CD8-positive, alpha-beta memory T cell (primary cell): ENCODE results near the gene CPPED1. TPM values are rescaled to one million over a fixed set of nuclear protein-coding genes. Genes with fewer than 3 reads are reported as not detected.
"Not testable (repeated sequence)": the region's sequence is repeated elsewhere in the genome, so short reads cannot be mapped to it uniquely, and the experiment has no call there.

Source experiments
- CTCF ChIA-PET: fragments of 350-600 bp; sonication (Branson Sonifier 250); formaldehyde crosslinking; loops from one replicate; lab custom pipeline; 2021; ENCODE audit warnings: antibody characterized with exemption; lab: Charles Lee
- POLR2A ChIA-PET: fragments of 350-600 bp; sonication (Branson Sonifier 250); formaldehyde crosslinking; loops from one replicate; lab custom pipeline; 2021; ENCODE audit warnings: antibody characterized with exemption; lab: Charles Lee
- DNase-seq, 5 donors: peaks; one replicate each; pipeline versions ENCODE4 v3.0.0 to v3.0.0-alpha.2; 2020 to 2022; ENCODE audit warnings: mixed read lengths in 1 of 5
- H3K27ac ChIP-seq: one replicate; pipeline ENCODE4 v1.7.0; 2013; ENCODE audit warnings: low read depth, mild to moderate bottlenecking, low read length, moderate library complexity
- H3K27me3 ChIP-seq: 2 replicates; pipeline ENCODE4 v1.7.0; 2013; ENCODE audit warnings: low read length, mild to moderate bottlenecking; ENCODE audit not compliant: insufficient read depth, poor library complexity, severe bottlenecking
- H3K36me3 ChIP-seq: 2 replicates; pipeline ENCODE4 v1.7.0; 2013; ENCODE audit warnings: mild to moderate bottlenecking, low read length, moderate library complexity; ENCODE audit not compliant: insufficient read depth
- H3K4me1 ChIP-seq: 2 replicates; pipeline ENCODE4 v1.7.0; 2013; ENCODE audit warnings: mild to moderate bottlenecking, low read length, moderate library complexity; ENCODE audit not compliant: insufficient read depth
- H3K4me3 ChIP-seq: 2 replicates; pipeline ENCODE4 v1.7.0; 2013; ENCODE audit warnings: mild to moderate bottlenecking, low read length
- H3K9me3 ChIP-seq: 2 replicates; pipeline ENCODE4 v1.7.0; 2013; ENCODE audit warnings: mild to moderate bottlenecking, low read length
- H3K27ac Mint-ChIP-seq, 8 donors: one replicate each; pipeline ENCODE4 v1.8.0; 2020 to 2021; ENCODE audit warnings: mixed read lengths in 8 of 8, mild to moderate bottlenecking in 6 of 8, inconsistent platforms in 3 of 8, moderate library complexity in 3 of 8
- H3K27me3 Mint-ChIP-seq, 2 donors: one replicate each; pipeline ENCODE4 v1.8.0; 2020 to 2021; ENCODE audit warnings: mixed read lengths in 2 of 2, mild to moderate bottlenecking in 1 of 2, moderate library complexity in 1 of 2
- H3K36me3 Mint-ChIP-seq, 3 donors: one replicate each; pipeline ENCODE4 v1.8.0; 2020 to 2021; ENCODE audit warnings: mixed read lengths in 3 of 3, inconsistent platforms in 1 of 3, mild to moderate bottlenecking in 1 of 3
- H3K4me1 Mint-ChIP-seq, 3 donors: one replicate each; pipeline ENCODE4 v1.8.0; 2020 to 2021; ENCODE audit warnings: mixed read lengths in 3 of 3, inconsistent platforms in 1 of 3, mild to moderate bottlenecking in 1 of 3
- H3K4me3 Mint-ChIP-seq, 7 donors: one replicate each; pipeline ENCODE4 v1.8.0; 2020 to 2021; ENCODE audit warnings: mixed read lengths in 7 of 7, mild to moderate bottlenecking in 6 of 7, moderate library complexity in 4 of 7, inconsistent platforms in 2 of 7
- H3K9me3 Mint-ChIP-seq, 5 donors: one replicate each; pipeline ENCODE4 v1.8.0; 2020 to 2022; ENCODE audit warnings: mixed read lengths in 5 of 5, mild to moderate bottlenecking in 3 of 5, moderate library complexity in 2 of 5, inconsistent platforms in 1 of 5
- polyA plus RNA-seq: library from polyadenylated mRNA; unstranded; fragments of 300-500 nt; fragmentation: Illumina TruSeq; gene quantifications from one replicate; pipeline ENCODE4 v1.2.3, GENCODE V29; 2021
- total RNA-seq, 2 experiments: library from RNA; stranded (reverse); gene quantifications; one replicate each; pipeline ENCODE4 v1.2.3, GENCODE V29; 2021

The CPPED1 gene
- total and polyA plus RNA-seq, 3 experiments from 2014 or later: 5.2 to 9.8 (median 7.3) TPM

DNA sequence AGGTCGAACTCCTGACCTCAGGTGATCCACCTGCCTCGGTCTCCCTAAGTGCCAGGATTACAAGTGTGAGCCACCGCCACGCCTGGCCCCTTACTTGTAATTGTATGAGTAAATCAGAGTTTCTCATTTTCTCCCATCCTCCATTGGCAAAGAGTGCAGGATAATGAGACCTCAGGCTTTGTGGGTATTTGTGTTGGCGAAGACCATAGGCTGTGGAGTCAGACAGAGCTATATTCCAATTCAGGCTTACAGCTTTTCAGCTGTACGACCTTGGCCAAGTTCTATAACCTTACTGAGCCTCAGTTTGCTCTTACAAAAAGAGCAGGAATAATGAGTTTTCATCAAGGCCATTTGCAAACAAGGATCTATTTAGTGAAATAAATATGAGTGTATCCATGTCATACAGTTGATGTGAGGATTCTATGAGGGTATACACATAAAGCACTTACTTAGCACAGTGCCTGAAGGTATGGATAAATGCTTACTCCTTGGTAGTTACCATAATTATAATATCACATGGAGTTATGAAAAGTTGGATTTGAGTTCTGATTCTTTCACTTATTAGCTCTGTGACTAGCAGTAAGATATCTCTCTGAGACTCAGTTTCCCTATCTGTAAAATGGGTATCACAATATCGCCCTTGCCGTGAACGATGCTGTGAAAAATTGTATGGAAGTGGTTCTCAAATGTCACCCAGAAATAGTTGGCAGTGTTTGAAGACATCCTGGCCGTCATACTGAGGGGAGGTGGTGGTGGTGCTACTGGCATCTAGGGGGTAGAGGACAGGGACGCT lies 25.6 kb upstream of the CPPED1 start:
- H3K27me3 Mint-ChIP-seq: peaks cover 19 to 32% of the 10 kb centered on the region in 2 donors
- POLR2A ChIA-PET: no interaction called here

DNA sequence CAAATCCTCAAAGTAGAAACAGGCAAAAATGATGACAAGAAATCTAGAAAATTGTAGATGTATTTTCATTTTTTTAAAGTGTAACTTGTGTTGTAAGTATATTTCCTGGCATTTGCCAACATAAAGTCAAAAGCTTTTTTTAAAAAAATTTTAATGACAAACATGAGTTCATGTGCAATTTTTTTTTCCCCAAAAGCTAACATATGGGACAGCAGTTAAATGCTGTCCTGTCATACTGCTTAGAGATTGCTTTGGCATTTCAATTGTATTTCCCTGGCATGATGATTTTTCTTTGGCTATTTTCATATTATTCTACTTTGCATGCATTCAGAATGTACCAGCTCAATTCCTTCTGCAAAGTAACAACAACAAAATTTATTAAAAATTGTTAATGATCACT lies 24.5 kb upstream of the CPPED1 start:
- Mint-ChIP-seq H3K4me1 (no peaks in the 10 kb centered on the region), H3K4me3 (no peak overlapping the region), H3K27me3 (peaks cover 15 to 29% of the 10 kb centered on the region in 2 donors), H3K9me3 (no peaks in the 10 kb centered on the region), H3K27ac (no peak overlapping the region), H3K36me3 (no peaks in the 10 kb centered on the region)
- POLR2A ChIA-PET: no interaction called here
- Histone ChIP-seq H3K36me3 (no peaks in the 10 kb centered on the region), H3K27me3 (no peaks in the 10 kb centered on the region), H3K4me3 (no peak overlapping the region), H3K27ac (no peak overlapping the region), H3K4me1 (no peaks in the 10 kb centered on the region), H3K9me3 (no peaks in the 10 kb centered on the region)
- CTCF ChIA-PET: interaction anchor here (1.4 kb wide), 1 partner anchor 10 kb away, joined by 3 read pairs; no protein-coding TSS in a partner anchor
- no peak for DNase-seq

More for the DNA sequence above, 25.6 kb upstream of the CPPED1 start:
- CTCF ChIA-PET: no interaction called here
- Mint-ChIP-seq H3K4me3 (no peak overlapping the region), H3K9me3 (no peaks in the 10 kb centered on the region), H3K4me1 (no peaks in the 10 kb centered on the region), H3K27ac (no peak overlapping the region), H3K36me3 (no peaks in the 10 kb centered on the region)
- Histone ChIP-seq H3K27ac (no peak overlapping the region), H3K27me3 (no peaks in the 10 kb centered on the region), H3K36me3 (no peaks in the 10 kb centered on the region), H3K4me3 (no peak overlapping the region), H3K9me3 (no peaks in the 10 kb centered on the region), H3K4me1 (no peaks in the 10 kb centered on the region)
- DNase-seq: no peak

DNA sequence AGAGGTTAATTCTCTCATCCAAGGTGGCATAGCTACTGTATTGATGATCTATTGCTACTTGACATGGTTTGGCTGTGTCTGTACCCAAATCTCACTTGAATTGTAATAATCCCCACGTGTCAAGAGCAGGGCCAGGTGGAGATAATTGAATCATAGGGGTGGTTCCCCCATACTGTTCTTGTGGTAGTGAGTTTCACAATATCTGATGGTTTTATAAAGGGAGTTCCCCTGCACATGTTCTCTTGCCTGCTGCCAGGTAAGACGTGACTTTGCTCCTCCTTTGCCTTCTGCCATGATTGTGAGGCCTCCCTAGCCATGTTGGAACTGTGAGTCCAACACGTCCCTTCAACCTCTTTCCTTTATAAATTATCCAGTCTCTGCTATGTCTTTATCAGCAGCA lies 22.9 kb upstream of the CPPED1 start:
- H3K4me3 Mint-ChIP-seq: no peak overlapping the region
- POLR2A ChIA-PET: no interaction called here
- no peaks in the 10 kb centered on the region for H3K9me3 Mint-ChIP-seq
- H3K27ac Mint-ChIP-seq: no peak overlapping the region
- no peaks in the 10 kb centered on the region for H3K27me3 ChIP-seq
- H3K4me1 Mint-ChIP-seq: no peaks in the 10 kb centered on the region
- CTCF ChIA-PET: no interaction called here
- H3K4me1 ChIP-seq: no peaks in the 10 kb centered on the region
- no peaks in the 10 kb centered on the region for H3K9me3 ChIP-seq
- H3K36me3 Mint-ChIP-seq: peaks cover 0 to 2% (median 0%) of the 10 kb centered on the region in 3 donors
- H3K4me3 ChIP-seq: no peak overlapping the region
- no peak for DNase-seq
- no peaks in the 10 kb centered on the region for H3K36me3 ChIP-seq
- H3K27ac ChIP-seq: no peak overlapping the region
- H3K27me3 Mint-ChIP-seq: peaks cover 14 to 20% of the 10 kb centered on the region in 2 donors

DNA sequence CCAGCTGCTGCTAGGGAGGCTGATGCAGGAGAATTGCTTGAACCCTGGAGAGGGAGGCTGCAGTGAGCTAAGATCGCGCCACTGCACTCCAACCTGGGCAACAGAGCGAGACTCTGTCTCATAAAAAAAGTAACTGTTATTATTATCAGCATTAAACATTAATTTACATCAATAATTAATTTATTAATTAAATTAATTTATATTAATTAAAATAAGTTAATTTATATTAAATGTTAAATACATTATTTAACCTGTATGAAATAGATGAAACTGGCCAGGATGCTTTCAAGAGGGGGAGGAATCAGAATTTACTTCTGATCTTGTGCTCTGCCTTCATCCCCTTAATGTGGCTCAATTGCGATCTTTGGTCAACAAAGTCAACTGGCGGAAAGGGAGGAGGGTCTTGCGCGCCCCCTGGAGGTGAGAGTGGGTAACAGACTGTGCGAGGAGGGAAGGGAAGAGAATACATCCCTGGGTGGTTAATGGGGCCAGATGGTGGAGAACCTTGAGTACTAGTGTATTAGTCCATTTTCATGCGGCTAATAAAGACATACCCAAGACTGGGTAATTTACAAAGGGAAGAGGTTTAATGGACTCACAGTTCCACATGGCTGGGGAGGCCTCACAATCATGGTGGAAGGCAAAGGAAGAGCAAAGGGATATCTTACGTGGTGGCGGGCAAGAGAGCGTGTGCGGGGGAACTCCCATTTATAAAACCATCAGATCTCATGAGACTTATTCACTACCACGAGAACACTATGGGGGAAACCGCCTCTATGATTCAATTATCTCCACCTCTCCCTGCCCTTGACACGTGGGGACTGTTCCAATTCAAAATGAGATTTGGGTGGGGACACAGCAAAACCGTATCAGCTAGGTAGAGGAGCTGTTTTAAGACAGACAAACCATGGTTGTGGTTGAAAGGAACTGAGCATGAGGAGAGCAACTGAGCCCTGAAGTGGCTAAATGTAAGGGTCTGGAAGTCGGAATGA lies 15.7 kb upstream of the CPPED1 start:
- H3K9me3 ChIP-seq: no peaks in the 10 kb centered on the region
- ChIA-PET POLR2A (no interaction called here), CTCF (interaction anchor here (0.9 to 1.5 kb wide), 4 partner anchors 9 to 728 kb away, joined by 3 to 6 read pairs (median 3); no protein-coding TSS in a partner anchor)
- DNase-seq: peak; percentile 46 to 74 (median 57)
- Mint-ChIP-seq H3K27me3 (peaks cover 8 to 12% of the 10 kb centered on the region in 2 donors), H3K27ac (no peak overlapping the region), H3K36me3 (peaks cover 0 to 2% (median 0%) of the 10 kb centered on the region in 3 donors), H3K9me3 (no peaks in the 10 kb centered on the region), H3K4me3 (no peak overlapping the region), H3K4me1 (peaks cover 0 to 5% (median 0%) of the 10 kb centered on the region in 3 donors)
- H3K27me3 ChIP-seq: no peaks in the 10 kb centered on the region
- no peaks in the 10 kb centered on the region for H3K4me1 ChIP-seq
- no peaks in the 10 kb centered on the region for H3K36me3 ChIP-seq
- H3K27ac ChIP-seq: no peak overlapping the region
- no peak overlapping the region for H3K4me3 ChIP-seq

DNA sequence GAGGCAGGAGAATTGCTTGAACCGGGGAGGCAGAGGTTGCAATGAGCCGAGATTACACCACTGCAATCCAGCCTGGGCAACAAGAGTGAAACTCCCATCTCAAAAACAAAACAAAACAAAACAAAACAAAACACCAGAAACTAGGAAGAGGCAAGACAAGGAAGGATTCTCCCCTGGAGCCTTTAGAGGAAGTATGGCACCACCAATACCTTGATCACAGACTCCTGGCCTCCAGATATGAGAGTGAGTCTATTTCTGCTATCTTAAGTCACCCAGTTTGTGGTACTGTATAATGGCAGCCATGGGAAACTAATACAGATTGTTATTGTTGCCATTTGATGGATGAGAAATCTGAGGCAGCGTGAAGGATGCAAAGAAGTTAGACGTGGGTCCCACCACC lies 14.6 kb upstream of the CPPED1 start:
- H3K4me1 ChIP-seq: no peaks in the 10 kb centered on the region
- no peak overlapping the region for H3K27ac Mint-ChIP-seq
- CTCF ChIA-PET: interaction anchor here (0.9 to 1.5 kb wide), 5 partner anchors 10 to 727 kb away, joined by 3 to 6 read pairs (median 3); partner anchors contain the start of gene CPPED1

DNA sequence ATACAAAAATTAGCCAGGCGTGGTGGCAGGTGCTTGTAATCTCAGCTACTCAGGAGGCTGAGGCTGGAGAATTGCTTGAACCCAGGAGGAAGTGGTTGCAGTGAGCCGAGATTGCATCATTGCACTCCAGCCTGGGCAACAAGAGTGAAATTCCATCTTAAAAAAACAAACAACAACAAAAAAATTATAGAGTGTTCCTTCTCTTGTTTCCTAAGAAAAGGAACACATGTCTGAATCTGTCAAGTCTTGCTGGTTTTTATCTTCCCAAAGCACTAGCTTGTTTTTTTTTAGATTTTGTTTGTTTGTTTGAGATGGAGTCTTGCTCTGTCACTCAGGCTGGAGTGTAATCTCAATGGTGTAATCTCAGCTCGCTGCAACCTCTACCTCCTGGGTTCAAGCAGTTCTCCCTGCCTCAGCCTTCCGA lies 13.1 kb upstream of the CPPED1 start:
- H3K27ac Mint-ChIP-seq, H3K36me3 ChIP-seq, H3K9me3 Mint-ChIP-seq, H3K4me3 Mint-ChIP-seq, H3K4me3 ChIP-seq, H3K4me1 ChIP-seq, H3K36me3 Mint-ChIP-seq, POLR2A ChIA-PET, DNase-seq, H3K27ac ChIP-seq, H3K4me1 Mint-ChIP-seq, H3K27me3 ChIP-seq, H3K9me3 ChIP-seq: not testable (repeated sequence)
- peaks cover 8 to 14% of the 10 kb centered on the region in 2 donors for H3K27me3 Mint-ChIP-seq
- CTCF ChIA-PET: interaction anchor here (1.1 to 1.4 kb wide), 2 partner anchors 244 to 722 kb away, joined by 3 to 10 read pairs; no protein-coding TSS in a partner anchor

More for the DNA sequence above, 14.6 kb upstream of the CPPED1 start:
- Mint-ChIP-seq H3K27me3 (peaks cover 8 to 14% of the 10 kb centered on the region in 2 donors), H3K9me3 (no peaks in the 10 kb centered on the region), H3K4me1 (peaks cover 0 to 5% (median 0%) of the 10 kb centered on the region in 3 donors), H3K36me3 (peaks cover 0 to 2% (median 0%) of the 10 kb centered on the region in 3 donors), H3K4me3 (no peak overlapping the region)
- Histone ChIP-seq H3K4me3 (no peak overlapping the region), H3K9me3 (no peaks in the 10 kb centered on the region), H3K36me3 (no peaks in the 10 kb centered on the region), H3K27ac (no peak overlapping the region), H3K27me3 (no peaks in the 10 kb centered on the region)
- no peak for DNase-seq
- POLR2A ChIA-PET: no interaction called here

DNA sequence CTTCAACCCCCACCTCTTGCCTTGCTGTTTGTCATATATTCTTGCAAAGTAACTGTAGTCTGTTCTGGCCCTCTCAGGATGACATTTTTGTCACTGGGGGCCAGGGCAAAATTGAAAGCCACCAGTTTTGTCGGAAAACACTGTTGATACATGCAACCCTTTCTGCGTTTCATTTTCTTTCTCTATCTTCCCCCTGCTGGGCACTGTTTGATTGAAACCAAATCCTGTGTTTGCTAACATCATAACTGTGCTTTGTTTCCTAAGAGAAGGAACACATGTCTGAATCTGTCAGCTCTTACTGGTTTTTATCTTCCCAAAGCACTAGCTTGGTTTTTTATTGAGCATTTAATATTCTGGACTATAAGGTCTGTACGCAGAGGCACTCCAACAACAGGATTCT lies 11.7 kb upstream of the CPPED1 start:
- POLR2A ChIA-PET: no interaction called here
- no peak overlapping the region for H3K4me3 Mint-ChIP-seq
- H3K4me1 Mint-ChIP-seq: peaks cover 0 to 5% (median 0%) of the 10 kb centered on the region in 3 donors
- DNase-seq: no peak
- H3K36me3 ChIP-seq: no peaks in the 10 kb centered on the region
- peaks cover 0 to 8% (median 0%) of the 10 kb centered on the region in 3 donors for H3K36me3 Mint-ChIP-seq
- H3K27me3 Mint-ChIP-seq: peaks cover 12 to 13% of the 10 kb centered on the region in 2 donors
- CTCF ChIA-PET: interaction anchor here (1.6 kb wide), 1 partner anchor 720 kb away, joined by 3 read pairs; no protein-coding TSS in a partner anchor
- no peaks in the 10 kb centered on the region for H3K27me3 ChIP-seq
- no peaks in the 10 kb centered on the region for H3K4me1 ChIP-seq
- no peaks in the 10 kb centered on the region for H3K9me3 ChIP-seq
- H3K4me3 ChIP-seq: no peak overlapping the region
- H3K27ac ChIP-seq: no peak overlapping the region
- H3K27ac Mint-ChIP-seq: no peak overlapping the region
- H3K9me3 Mint-ChIP-seq: peaks cover 0 to 2% (median 0%) of the 10 kb centered on the region in 5 donors
